Measurements from ENCODE around the gene P2RX6.
"Not testable (repeated sequence)": the region's sequence is repeated elsewhere in the genome, so short reads cannot be mapped to it uniquely, and the experiment has no call there.

The P2RX6 gene

DNA sequence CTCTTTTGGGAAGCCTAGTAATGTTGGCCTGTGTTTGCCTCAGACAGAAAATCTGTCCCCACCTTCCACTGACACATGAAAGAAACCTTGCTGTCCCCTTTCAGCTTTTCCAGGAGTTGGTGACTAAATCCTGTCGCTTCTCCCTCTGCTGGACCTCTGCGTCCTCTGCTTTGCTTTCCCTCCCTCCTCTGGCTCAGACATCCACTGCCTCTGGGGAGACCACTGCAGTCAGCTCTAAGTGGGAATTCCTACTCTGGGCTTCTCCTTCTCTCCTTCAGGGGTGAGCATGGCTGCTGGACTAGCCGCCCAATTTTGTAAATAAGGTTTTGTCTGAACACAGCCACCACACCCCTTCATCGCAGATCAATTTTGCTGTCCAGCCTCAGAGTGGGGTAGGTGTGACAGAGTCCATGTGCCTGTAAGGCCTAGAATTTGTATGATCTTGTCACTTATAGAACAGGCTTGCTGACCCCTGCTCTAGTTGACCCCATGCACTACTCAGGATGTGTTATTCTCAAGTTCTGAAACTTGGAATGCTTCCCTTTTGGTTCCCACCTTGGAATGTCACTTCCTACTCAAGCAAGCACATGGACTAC lies 53.8 kb downstream of the P2RX6 start:
- TF ChIP-seq, protein P1, sequence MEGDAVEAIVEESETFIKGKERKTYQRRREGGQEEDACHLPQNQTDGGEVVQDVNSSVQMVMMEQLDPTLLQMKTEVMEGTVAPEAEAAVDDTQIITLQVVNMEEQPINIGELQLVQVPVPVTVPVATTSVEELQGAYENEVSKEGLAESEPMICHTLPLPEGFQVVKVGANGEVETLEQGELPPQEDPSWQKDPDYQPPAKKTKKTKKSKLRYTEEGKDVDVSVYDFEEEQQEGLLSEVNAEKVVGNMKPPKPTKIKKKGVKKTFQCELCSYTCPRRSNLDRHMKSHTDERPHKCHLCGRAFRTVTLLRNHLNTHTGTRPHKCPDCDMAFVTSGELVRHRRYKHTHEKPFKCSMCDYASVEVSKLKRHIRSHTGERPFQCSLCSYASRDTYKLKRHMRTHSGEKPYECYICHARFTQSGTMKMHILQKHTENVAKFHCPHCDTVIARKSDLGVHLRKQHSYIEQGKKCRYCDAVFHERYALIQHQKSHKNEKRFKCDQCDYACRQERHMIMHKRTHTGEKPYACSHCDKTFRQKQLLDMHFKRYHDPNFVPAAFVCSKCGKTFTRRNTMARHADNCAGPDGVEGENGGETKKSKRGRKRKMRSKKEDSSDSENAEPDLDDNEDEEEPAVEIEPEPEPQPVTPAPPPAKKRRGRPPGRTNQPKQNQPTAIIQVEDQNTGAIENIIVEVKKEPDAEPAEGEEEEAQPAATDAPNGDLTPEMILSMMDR (IDR thresholded peaks at IDR 0.05; ENCODE audit: control insufficient read depth, extremely low read depth, insufficient read depth) = no peak
- H3K4me3 ChIP-seq (ENCODE audit: low read depth, low read length) = no peak overlapping the region
- DNase-seq (ENCODE audit: low read depth) = no peak

DNA sequence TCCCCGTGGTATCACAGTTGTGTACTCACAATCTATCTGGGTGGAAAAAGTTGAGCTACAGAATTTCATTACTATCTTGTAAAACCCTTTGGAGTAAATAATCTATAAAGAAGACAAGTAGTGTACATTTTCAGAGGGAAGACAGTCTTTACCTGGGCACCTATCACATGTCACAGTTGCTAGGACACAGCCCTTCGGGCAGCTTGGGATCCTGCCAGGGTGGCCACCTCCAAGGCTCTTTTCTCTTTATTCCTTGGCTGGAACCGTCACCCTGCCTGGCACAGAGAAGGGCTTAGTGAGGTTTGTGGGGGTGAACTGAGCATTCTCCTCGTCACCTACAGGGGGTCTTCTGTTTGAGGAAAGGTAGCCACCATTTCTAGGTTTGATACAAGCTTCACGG lies 54.4 kb downstream of the P2RX6 start:
- TF ChIP-seq, protein P1 (IDR thresholded peaks at IDR 0.05; ENCODE audit: control insufficient read depth, extremely low read depth, insufficient read depth) = no peak
- H3K4me3 ChIP-seq (ENCODE audit: low read depth, low read length) = no peak overlapping the region
- DNase-seq (ENCODE audit: low read depth) = no peak

DNA sequence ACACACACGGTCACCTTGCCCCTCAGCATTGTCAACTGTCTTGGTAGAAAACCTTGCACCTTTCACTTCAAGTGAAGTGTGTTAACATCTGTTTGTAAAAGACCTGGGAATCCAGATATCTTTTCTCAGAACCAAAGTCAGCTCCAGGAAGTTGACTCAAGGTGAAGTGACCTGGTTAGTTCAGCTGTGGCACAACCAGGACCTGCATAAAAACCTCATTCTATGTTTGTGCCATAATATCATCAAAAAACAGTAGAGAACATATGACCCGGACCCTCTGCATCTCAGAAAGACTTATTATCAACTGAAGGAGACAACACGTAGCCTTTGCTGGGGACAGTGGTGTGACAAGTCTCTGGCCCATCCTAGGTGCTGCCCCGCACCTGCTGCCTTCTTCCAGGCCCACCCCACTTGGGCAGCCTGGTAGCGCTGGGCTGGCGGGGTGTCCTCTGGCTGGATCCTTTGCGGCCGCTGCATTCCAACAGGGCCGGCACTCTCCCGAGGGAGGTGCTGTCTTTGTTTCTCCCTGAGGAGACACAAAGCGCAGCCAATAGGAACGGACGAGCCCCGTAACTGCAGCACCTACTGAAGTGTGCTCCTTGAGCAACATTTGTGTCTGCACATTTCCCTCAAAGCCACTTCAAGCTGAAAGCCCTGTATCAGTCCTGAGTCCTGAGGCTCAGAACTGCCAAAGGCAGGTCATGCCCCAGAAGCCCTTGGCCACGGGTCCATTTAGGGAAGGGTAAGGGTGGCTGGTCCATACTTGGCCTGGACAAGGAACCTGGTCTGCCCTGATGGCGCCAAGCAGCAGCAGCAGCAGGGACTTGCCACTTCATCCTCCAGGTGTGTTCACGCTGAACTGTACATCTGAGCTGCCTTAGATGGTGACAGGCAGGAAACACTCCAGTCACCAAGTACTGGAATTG lies 56.0 kb downstream of the P2RX6 start:
- TF ChIP-seq, protein P1 (IDR thresholded peaks at IDR 0.05; ENCODE audit: control insufficient read depth, extremely low read depth, insufficient read depth) = no peak
- no peak for DNase-seq (ENCODE audit: low read depth)
- no peak overlapping the region for H3K4me3 ChIP-seq (ENCODE audit: low read depth, low read length)

DNA sequence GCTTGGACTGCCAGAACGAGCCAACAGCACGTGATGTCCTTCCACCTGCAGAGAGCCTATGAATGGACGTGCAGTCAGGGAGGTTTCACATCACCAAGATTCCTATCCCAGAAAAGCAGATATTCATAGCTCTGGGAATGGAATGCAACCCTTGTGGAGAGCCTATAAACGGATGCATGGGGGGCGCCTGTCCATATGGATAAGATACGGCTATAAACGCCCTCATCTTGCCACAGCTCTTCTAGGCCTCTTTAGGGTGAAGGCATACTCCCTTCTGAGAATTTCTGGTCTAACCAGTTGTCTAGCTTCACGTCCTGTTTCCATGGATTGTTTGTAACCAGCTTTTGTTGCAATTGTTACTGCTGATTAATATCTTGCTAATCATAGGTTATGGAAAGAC lies 56.8 kb downstream of the P2RX6 start:
- not testable (repeated sequence) for DNase-seq (ENCODE audit: low read depth); H3K4me3 ChIP-seq (ENCODE audit: low read depth, low read length)

DNA sequence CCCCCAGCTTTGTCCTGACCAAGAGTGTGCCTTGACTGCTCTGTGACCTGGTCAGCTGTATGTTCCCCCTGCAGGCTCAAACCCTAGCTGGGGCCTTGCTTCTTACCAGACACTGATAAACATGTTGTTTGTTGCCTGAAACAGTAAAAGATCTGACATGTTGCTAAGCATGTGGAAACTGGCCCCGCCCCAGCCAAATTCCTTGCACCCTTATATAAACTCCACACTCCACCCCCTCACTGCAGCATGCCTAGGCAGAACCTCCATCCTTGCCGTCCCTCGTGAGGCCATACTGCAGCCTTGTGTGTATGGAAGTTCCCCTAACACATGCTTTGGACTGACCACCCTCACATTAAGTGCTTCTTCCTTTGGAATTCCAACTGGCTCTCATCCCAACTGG lies 58.1 kb downstream of the P2RX6 start:
- no peak overlapping the region for H3K4me3 ChIP-seq (ENCODE audit: low read depth, low read length)
- no peak for DNase-seq (ENCODE audit: low read depth)
- TF ChIP-seq, protein P1 (IDR thresholded peaks at IDR 0.05; ENCODE audit: control insufficient read depth, extremely low read depth, insufficient read depth) = no peak

DNA sequence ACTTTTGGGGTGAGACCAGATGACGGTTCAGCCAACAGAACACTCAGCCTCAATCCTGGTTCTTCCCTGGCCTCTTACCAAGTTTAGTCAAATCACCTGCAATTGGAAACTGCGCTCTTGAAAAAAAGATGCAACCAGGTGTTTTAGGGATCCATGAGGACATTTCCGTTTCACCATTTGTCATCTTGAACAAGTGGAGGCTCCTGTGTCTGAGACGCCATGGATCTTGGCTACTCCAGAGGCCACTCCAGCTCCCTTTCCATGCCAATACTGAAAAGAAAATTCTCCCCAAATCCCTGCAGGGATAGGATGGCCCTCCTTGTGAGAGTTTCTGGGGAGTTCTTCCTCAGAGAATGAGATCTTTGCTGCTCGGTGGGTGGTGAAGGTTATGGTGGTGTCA lies 58.5 kb downstream of the P2RX6 start:
- TF ChIP-seq, protein P1 (IDR thresholded peaks at IDR 0.05; ENCODE audit: control insufficient read depth, extremely low read depth, insufficient read depth) = no peak

DNA sequence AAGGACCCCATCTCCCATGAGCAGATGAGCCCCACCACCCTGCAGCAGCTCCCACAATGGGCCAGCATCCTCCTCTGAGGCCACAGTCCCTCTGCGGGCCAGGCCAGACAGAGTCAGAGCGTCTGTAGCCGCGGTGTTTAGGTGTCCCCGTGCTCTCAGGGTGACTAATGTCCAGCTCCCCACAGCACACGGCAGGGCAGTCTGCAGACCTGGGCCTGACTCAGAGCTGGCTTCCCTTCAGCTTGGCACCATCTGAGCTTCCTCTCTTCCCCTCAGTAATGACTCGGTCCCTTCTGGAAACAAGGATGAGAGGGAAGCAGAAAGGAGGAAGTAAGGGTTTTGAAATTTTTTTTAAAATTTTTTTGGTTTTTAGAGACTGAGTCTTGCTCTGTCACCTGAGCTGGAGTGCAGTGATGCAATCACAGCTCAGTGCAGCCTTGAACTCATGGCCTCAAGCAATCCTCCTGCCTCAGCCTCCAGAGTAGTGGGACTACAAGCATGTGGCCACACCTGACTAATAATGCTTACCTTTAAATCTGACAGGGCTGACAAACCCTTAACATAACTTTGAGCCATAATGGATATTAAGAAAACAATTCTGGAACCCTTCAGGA lies 59.2 kb downstream of the P2RX6 start:
- no peak overlapping the region for H3K4me3 ChIP-seq (ENCODE audit: low read depth, low read length)
- DNase-seq (ENCODE audit: low read depth) = no peak
- TF ChIP-seq, protein P1 (IDR thresholded peaks at IDR 0.05; ENCODE audit: control insufficient read depth, extremely low read depth, insufficient read depth) = no peak

More for the DNA sequence above, 58.5 kb downstream of the P2RX6 start:
- DNase-seq (ENCODE audit: low read depth) = no peak
- H3K4me3 ChIP-seq (ENCODE audit: low read depth, low read length) = no peak overlapping the region

Data from LNCaP clone FGC (cell line).